HCT116 (cell line): ENCODE results near the gene SAPCD2.

Experiments
- CEBPB ChIP-seq: IDR thresholded peaks from 2 replicates; pipeline ENCODE4 v1.6.1; 2012; ENCODE audit warnings: low read depth
- CTCF ChIP-seq, 3 experiments: fragments of 200-600 bp in 1 of 3; sonication (generic) in 1 of 3; IDR thresholded peaks in 2 of 3; conservative IDR thresholded peaks in 1 of 3; 2 replicates each; pipeline ENCODE4 v1.5.1; 2012 to 2017; ENCODE audit warnings: low read depth in 2 of 3, low read length in 2 of 3, antibody characterized with exemption in 1 of 3, borderline replicate concordance in 1 of 3, control low read depth in 1 of 3, mild to moderate bottlenecking in 1 of 3, mixed read lengths in 1 of 3, mixed run types in 1 of 3, moderate library complexity in 1 of 3; ENCODE audit not compliant: insufficient read depth in 1 of 3
- EZH2 ChIP-seq: fragments of 200-600 bp; sonication (generic); IDR thresholded peaks from 2 replicates; pipeline ENCODE4 v1.6.1; 2017; ENCODE audit warnings: antibody characterized with exemption, mixed run types
- FOSL1 ChIP-seq: IDR thresholded peaks from 2 replicates; pipeline ENCODE4 v1.6.1; 2012; ENCODE audit warnings: low read depth
- POLR2A ChIP-seq: IDR thresholded peaks from 2 replicates; pipeline ENCODE4 v1.7.0; 2011; ENCODE audit warnings: borderline replicate concordance; ENCODE audit not compliant: insufficient read depth, insufficient read length; ENCODE audit errors: extremely low read depth
- POLR2AphosphoS5 ChIP-seq: IDR thresholded peaks from 2 replicates; pipeline ENCODE4 v1.6.1; 2011; ENCODE audit warnings: mild to moderate bottlenecking, low read depth, low read length, moderate library complexity
- RAD21 ChIP-seq: IDR thresholded peaks from 2 replicates; pipeline ENCODE4 v1.6.1; 2012; ENCODE audit warnings: low read depth, mild to moderate bottlenecking
- REST ChIP-seq: IDR thresholded peaks from 2 replicates; pipeline ENCODE4 v1.6.1; 2012; ENCODE audit warnings: low read depth
- SP1 ChIP-seq: IDR thresholded peaks from 2 replicates; pipeline ENCODE4 v1.6.1; 2012; ENCODE audit warnings: low read depth
- TCF7L2 ChIP-seq: IDR thresholded peaks from 2 replicates; pipeline ENCODE4 v1.7.0; 2011; ENCODE audit warnings: borderline replicate concordance, inconsistent platforms; ENCODE audit not compliant: insufficient read depth, insufficient read length; ENCODE audit errors: extremely low read depth
- YY1 ChIP-seq: IDR thresholded peaks from 2 replicates; pipeline ENCODE4 v1.6.1; 2011; ENCODE audit warnings: low read length, low read depth, moderate library complexity, mild to moderate bottlenecking; ENCODE audit not compliant: insufficient replicate concordance; ENCODE audit errors: extremely low read depth
- ZBTB33 ChIP-seq: IDR thresholded peaks from 2 replicates; pipeline ENCODE4 v1.6.1; 2011; ENCODE audit warnings: mild to moderate bottlenecking, low read length, moderate library complexity; ENCODE audit not compliant: insufficient replicate concordance; ENCODE audit errors: extremely low read depth
- TF ChIP-seq, protein P1 (sequence below): IDR thresholded peaks from 2 replicates; pipeline ENCODE4 v1.6.1; 2012

DNA sequence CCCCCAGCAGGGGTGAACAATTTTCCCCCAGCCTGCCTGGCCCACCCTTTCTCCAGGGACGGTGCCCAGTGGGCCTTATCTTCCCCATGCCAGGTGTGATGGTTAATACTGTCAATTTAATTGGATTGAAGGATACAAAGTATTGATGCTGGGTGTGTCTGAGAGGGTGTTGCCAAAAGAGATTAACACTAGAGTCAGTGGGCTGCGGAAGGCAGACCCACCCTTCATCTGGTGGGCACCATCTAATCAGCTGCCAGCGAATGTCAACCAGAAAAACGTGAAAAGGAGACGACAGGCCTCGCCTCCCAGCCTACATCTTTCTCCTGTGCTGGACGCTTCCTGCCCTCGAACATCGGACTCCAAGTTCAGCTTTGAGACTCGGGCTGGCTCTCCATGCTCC is 32.9 kb downstream of the SAPCD2 start:
- TF ChIP-seq TCF7L2 (no peak), RAD21 (no peak), REST (no peak), CTCF (IDR thresholded peaks at IDR 0.05 in 2 of 3, conservative IDR thresholded peaks at IDR 0.05 in 1 of 3; ENCODE audit: borderline replicate concordance in 1 of 3, insufficient read depth in 1 of 3, low read depth in 2 of 3, low read length in 2 of 3) (no peak), POLR2A (no peak), ZBTB33 (no peak), POLR2AphosphoS5 (no peak), YY1 (no peak), CEBPB (no peak), EZH2 (no peak), SP1 (no peak), FOSL1 (no peak)
- TF ChIP-seq, protein P1, sequence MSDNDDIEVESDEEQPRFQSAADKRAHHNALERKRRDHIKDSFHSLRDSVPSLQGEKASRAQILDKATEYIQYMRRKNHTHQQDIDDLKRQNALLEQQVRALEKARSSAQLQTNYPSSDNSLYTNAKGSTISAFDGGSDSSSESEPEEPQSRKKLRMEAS: no peak
